Activated CD8-positive, alpha-beta T cell treated with anti-CD3 and anti-CD28 coated beads for 36 hours (primary cell): ENCODE measurements around the gene TMEM248. TPM values are rescaled to one million over a fixed set of nuclear protein-coding genes. Genes with fewer than 3 reads are reported as not detected.

ENCODE experiments used
- ATAC-seq: fragments of 200-7000 bp; cut with Tn5 transposase; one replicate; pipeline ENCODE4 v1.10.0; 2021; ENCODE audit warnings: mild to moderate bottlenecking, moderate library complexity
- CTCF ChIA-PET: fragments of 350-600 bp; sonication (Branson Sonifier 250); formaldehyde crosslinking; loops from one replicate; lab custom pipeline; 2021; ENCODE audit warnings: antibody characterized with exemption; lab: Charles Lee
- POLR2A ChIA-PET: fragments of 350-600 bp; sonication (Branson Sonifier 250); formaldehyde crosslinking; loops from one replicate; lab custom pipeline; 2021; ENCODE audit warnings: antibody characterized with exemption; lab: Charles Lee
- DNase-seq: peaks from one replicate; pipeline ENCODE4 v3.0.0-alpha.2; 2020
- H3K27ac Mint-ChIP-seq: one replicate; pipeline ENCODE4 v1.8.0; 2021; ENCODE audit warnings: mild to moderate bottlenecking, mixed read lengths
- H3K27me3 Mint-ChIP-seq: one replicate; pipeline ENCODE4 v1.8.0; 2021; ENCODE audit warnings: mixed read lengths
- H3K36me3 Mint-ChIP-seq: one replicate; pipeline ENCODE4 v1.8.0; 2021; ENCODE audit warnings: low read depth, mixed read lengths
- H3K4me1 Mint-ChIP-seq: one replicate; pipeline ENCODE4 v1.8.0; 2021; ENCODE audit warnings: low read depth, mixed read lengths
- H3K4me3 Mint-ChIP-seq: one replicate; pipeline ENCODE4 v1.8.0; 2021; ENCODE audit warnings: mild to moderate bottlenecking, moderate library complexity, mixed read lengths
- H3K9me3 Mint-ChIP-seq: one replicate; pipeline ENCODE4 v1.8.0; 2021; ENCODE audit warnings: mixed read lengths
- CTCF ChIP-seq: fragments of 200-600 bp; IDR thresholded peaks from one replicate; pipeline ENCODE4 v1.8.0; 2022; ENCODE audit warnings: antibody characterized with exemption, mild to moderate bottlenecking
- intact Hi-C: fragments of 100-400 bp; cut with micrococcal nuclease; formaldehyde crosslinking; loops from one replicate; pipeline ENCODE4 v1.10.0; 2022
- total RNA-seq, 2 experiments: library from RNA; stranded (reverse); gene quantifications; one replicate each; pipeline ENCODE4 v1.2.3, GENCODE V29; 2021

Gene TMEM248
- total RNA-seq, 2 experiments from 2014 or later, result 66.7 to 76.1 TPM

- ChIA-PET POLR2A (interaction anchor here (0.6 kb wide), 1 partner anchor 16 kb away, joined by 3 read pairs; no protein-coding TSS in a partner anchor), CTCF (no interaction called here)
- intact Hi-C loops, result no loop called here
- Mint-ChIP-seq H3K4me3 (no peak overlapping the region), H3K4me1 (peaks cover 67% of the 10 kb centered on the region), H3K9me3 (no peaks in the 10 kb centered on the region), H3K36me3 (peaks cover 52% of the 10 kb centered on the region), H3K27me3 (no peaks in the 10 kb centered on the region), H3K27ac (peak overlapping the region; percentile 48)
- no peak for TF ChIP-seq CTCF
- ATAC-seq, result no peak
- no peak for DNase-seq
These were observed 12.4 kb downstream of the TMEM248 start for GRCh38 chr7:66933469-66933868.

GRCh38 chr7:66937940-66938339, 16.9 kb downstream of the TMEM248 start:
- ATAC-seq (no peak), DNase-seq (no peak)
- no peaks in the 10 kb centered on the region for H3K27me3 Mint-ChIP-seq
- intact Hi-C loops, result no loop called here
- no peaks in the 10 kb centered on the region for H3K9me3 Mint-ChIP-seq
- no peak for TF ChIP-seq CTCF
- H3K27ac Mint-ChIP-seq, result peak overlapping the region; percentile 12
- ChIA-PET POLR2A (no interaction called here), CTCF (interaction anchor here (0.7 kb wide), 1 partner anchor 11 kb away, joined by 3 read pairs; no protein-coding TSS in a partner anchor)
- no peak overlapping the region for H3K4me3 Mint-ChIP-seq
- peaks cover 45% of the 10 kb centered on the region for H3K36me3 Mint-ChIP-seq
- H3K4me1 Mint-ChIP-seq, result peaks cover 46% of the 10 kb centered on the region

GRCh38 chr7:66939325-66939724, 18.3 kb downstream of the TMEM248 start:
- ChIA-PET POLR2A (interaction anchor here (1.2 to 1.9 kb wide), 2 partner anchors 12 to 20 kb away, joined by 4 to 7 read pairs; no protein-coding TSS in a partner anchor), CTCF (interaction anchor here (1.3 kb wide), 1 partner anchor 80 kb away, joined by 3 read pairs; no protein-coding TSS in a partner anchor)
- Mint-ChIP-seq H3K27ac (peak overlapping the region; percentile 36), H3K9me3 (no peaks in the 10 kb centered on the region), H3K4me3 (no peak overlapping the region), H3K27me3 (no peaks in the 10 kb centered on the region), H3K4me1 (peaks cover 38% of the 10 kb centered on the region), H3K36me3 (peaks cover 45% of the 10 kb centered on the region)
- intact Hi-C loops, result no loop called here
- no peak for TF ChIP-seq CTCF
- ATAC-seq, result no peak
- DNase-seq, result no peak

- no peaks in the 10 kb centered on the region for H3K27me3 Mint-ChIP-seq
- peaks cover 2% of the 10 kb centered on the region for H3K4me1 Mint-ChIP-seq
- POLR2A ChIA-PET, result no interaction called here
- no peak for ATAC-seq
- H3K4me3 Mint-ChIP-seq, result no peak overlapping the region
- H3K27ac Mint-ChIP-seq, result no peak overlapping the region
- no peaks in the 10 kb centered on the region for H3K9me3 Mint-ChIP-seq
- no peak for TF ChIP-seq CTCF
- CTCF ChIA-PET, result no interaction called here
- no peak for DNase-seq
- peaks cover 38% of the 10 kb centered on the region for H3K36me3 Mint-ChIP-seq
- intact Hi-C loops, result no loop called here
These were observed 25.5 kb downstream of the TMEM248 start for GRCh38 chr7:66946545-66946944.

GRCh38 chr7:66948480-66949109, 27.6 kb downstream of the TMEM248 start:
- Mint-ChIP-seq H3K4me1 (no peaks in the 10 kb centered on the region), H3K4me3 (no peak overlapping the region), H3K27ac (no peak overlapping the region), H3K36me3 (peaks cover 42% of the 10 kb centered on the region), H3K9me3 (no peaks in the 10 kb centered on the region), H3K27me3 (no peaks in the 10 kb centered on the region)
- ATAC-seq, result no peak
- no peak for DNase-seq
- ChIA-PET POLR2A (no interaction called here), CTCF (no interaction called here)
- intact Hi-C loops, result no loop called here
- TF ChIP-seq CTCF, result no peak
